Measurements from ENCODE around the gene PPOX.

DNA sequence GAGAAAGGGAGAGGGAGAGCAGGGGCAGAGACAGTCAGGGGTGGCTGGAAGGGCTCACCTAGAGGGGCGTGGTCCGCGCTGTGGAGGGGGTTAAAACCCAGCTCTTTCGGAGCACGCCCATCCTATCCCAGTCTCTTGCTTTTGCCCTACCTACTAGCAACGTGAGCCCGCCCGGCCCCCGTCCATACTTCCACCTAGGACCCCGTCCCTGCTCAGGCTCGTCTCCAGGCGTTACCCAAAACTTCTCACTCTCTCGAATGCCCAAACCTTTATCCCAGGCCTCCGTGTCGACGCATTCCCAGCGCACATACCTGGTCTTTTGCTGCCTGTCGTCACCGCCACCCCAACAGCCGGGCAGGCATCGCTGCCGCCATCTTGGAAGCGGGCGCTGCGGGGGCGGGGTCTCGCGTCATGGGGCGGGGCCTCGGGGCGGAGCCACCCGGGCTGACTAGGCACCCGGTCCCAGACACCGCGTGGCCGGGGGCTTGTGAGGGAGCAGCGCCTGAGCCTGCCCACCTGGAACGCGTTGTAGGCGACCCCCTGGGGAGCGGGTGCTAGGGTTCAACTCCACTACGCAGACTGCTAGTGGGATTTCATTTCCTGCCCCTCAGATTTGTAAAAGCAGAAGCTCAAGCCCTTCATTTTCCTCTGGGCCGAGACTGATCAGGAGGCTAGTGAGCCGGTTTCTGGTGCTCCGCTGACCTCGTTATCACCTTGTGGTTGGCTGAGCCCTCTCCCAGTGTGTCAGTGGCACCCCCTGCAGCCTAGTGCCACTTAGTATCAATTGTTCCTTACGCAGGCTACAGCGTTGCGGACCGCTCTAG, 11.1 kb downstream of the PPOX start, which contains the start of gene B4GALT3:
- TF ChIP-seq, protein P1, sequence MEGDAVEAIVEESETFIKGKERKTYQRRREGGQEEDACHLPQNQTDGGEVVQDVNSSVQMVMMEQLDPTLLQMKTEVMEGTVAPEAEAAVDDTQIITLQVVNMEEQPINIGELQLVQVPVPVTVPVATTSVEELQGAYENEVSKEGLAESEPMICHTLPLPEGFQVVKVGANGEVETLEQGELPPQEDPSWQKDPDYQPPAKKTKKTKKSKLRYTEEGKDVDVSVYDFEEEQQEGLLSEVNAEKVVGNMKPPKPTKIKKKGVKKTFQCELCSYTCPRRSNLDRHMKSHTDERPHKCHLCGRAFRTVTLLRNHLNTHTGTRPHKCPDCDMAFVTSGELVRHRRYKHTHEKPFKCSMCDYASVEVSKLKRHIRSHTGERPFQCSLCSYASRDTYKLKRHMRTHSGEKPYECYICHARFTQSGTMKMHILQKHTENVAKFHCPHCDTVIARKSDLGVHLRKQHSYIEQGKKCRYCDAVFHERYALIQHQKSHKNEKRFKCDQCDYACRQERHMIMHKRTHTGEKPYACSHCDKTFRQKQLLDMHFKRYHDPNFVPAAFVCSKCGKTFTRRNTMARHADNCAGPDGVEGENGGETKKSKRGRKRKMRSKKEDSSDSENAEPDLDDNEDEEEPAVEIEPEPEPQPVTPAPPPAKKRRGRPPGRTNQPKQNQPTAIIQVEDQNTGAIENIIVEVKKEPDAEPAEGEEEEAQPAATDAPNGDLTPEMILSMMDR (IDR thresholded peaks at IDR 0.05; ENCODE audit: insufficient read depth, low read length, poor library complexity, severe bottlenecking): no peak
- TF ChIP-seq EZH2phosphoT487 (conservative IDR thresholded peaks at IDR 0.05; ENCODE audit: low read length): no peak
